Measurements from ENCODE around the gene COL5A2.

DNA sequence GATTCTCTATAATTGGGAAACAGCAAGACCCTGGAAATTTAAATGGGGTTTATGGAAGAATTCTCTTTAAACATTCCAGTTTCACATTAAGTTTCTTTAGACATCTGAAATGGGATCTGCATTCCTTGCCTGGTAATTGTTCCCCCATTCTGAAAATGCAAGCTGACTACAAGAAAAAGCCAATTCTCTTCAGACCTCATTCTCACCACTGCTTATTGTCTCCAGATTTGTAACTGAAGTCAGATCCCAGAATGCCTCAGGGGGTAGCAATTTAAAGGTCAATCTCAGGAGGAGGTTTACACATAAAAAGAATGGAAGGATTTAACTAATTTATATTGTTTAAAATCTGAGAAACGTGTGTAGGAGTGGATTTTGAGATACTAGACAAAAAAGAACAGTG is 164.2 kb downstream of the COL5A2 start:
- no peak for TF ChIP-seq POLR2A (IDR thresholded peaks at IDR 0.05)
- TF ChIP-seq, protein P1, sequence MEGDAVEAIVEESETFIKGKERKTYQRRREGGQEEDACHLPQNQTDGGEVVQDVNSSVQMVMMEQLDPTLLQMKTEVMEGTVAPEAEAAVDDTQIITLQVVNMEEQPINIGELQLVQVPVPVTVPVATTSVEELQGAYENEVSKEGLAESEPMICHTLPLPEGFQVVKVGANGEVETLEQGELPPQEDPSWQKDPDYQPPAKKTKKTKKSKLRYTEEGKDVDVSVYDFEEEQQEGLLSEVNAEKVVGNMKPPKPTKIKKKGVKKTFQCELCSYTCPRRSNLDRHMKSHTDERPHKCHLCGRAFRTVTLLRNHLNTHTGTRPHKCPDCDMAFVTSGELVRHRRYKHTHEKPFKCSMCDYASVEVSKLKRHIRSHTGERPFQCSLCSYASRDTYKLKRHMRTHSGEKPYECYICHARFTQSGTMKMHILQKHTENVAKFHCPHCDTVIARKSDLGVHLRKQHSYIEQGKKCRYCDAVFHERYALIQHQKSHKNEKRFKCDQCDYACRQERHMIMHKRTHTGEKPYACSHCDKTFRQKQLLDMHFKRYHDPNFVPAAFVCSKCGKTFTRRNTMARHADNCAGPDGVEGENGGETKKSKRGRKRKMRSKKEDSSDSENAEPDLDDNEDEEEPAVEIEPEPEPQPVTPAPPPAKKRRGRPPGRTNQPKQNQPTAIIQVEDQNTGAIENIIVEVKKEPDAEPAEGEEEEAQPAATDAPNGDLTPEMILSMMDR (IDR thresholded peaks at IDR 0.05): no peak

Data from adrenal gland (tissue), 5 donors.